ENCODE results near the gene INS.

INS gene

DNA sequence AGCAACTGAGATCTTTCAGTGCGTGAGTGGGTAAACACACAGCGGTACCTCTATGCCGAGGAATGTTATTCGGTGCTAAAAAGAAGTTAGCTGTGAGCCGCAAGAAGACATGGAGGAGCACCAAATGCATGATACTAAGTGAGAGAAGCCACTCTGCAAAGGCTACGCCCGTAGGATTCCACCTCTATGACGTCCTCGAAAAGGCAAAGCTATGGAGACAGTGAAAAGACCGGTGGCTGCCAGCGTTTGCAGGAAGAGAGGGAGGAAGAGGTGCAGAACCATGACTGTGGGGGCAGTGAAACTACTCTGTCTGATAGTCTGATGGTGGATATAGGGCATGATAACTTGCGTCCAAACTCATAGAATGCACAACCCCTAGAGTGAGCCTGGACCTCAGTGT, 50.5 kb downstream of the INS start:
- DNase-seq (ENCODE audit: low read depth, low spot score): no peak
- Histone ChIP-seq H3K9me3 (ENCODE audit: control insufficient read depth, insufficient read depth, low read length) (no peaks in the 10 kb centered on the region), H3K4me3 (ENCODE audit: low read length) (no peak overlapping the region), H3K27ac (ENCODE audit: low read length) (no peak overlapping the region), H3K36me3 (ENCODE audit: control insufficient read depth, insufficient read depth, low read length) (no peaks in the 10 kb centered on the region), H3K4me1 (ENCODE audit: control insufficient read depth, insufficient read depth, low read length) (peaks cover 2% of the 10 kb centered on the region), H3K27me3 (ENCODE audit: control insufficient read depth, insufficient read depth, low read length) (no peaks in the 10 kb centered on the region)
- no CpG with 5 or more reads among the region's 12 CpGs for WGBS (ENCODE audit: insufficient coverage, insufficient read length)

Data from iPS DF 6.9 (cell line).